H1 (cell line): ENCODE results near the gene TBC1D19. TPM values are rescaled to one million over a fixed set of nuclear protein-coding genes. Genes with fewer than 3 reads are reported as not detected.

Experiments
- BCL11A ChIP-seq, 2 experiments: IDR thresholded peaks; one replicate each; pipeline ENCODE4 v1.6.1; 2011; ENCODE audit warnings: low read depth in 2 of 2, low read length in 2 of 2, mild to moderate bottlenecking in 2 of 2
- CEBPB ChIP-seq: IDR thresholded peaks from 2 replicates; pipeline ENCODE4 v1.6.1; 2012; ENCODE audit warnings: low read depth, low read length
- CREB1 ChIP-seq: IDR thresholded peaks from 2 replicates; pipeline ENCODE4 v1.6.1; 2012; ENCODE audit warnings: inconsistent platforms
- EGR1 ChIP-seq: IDR thresholded peaks from 2 replicates; pipeline ENCODE4 v1.6.1; 2011; ENCODE audit warnings: low read depth, low read length, borderline replicate concordance
- NRF1 ChIP-seq: IDR thresholded peaks from 2 replicates; pipeline ENCODE4 v1.6.1; 2011; ENCODE audit warnings: mild to moderate bottlenecking, low read depth, low read length, improper control_type of control experiment
- RAD21 ChIP-seq, 2 experiments: IDR thresholded peaks in 1 of 2; conservative IDR thresholded peaks in 1 of 2; 2 replicates each; pipeline ENCODE4 v1.6.1; 2011; ENCODE audit warnings: low read depth in 2 of 2, low read length in 2 of 2, improper control_type of control experiment in 1 of 2, inconsistent platforms in 1 of 2, mild to moderate bottlenecking in 1 of 2, moderate library complexity in 1 of 2
- RFX5 ChIP-seq: IDR thresholded peaks from 2 replicates; pipeline ENCODE4 v1.6.1; 2011; ENCODE audit warnings: low read depth, low read length, improper control_type of control experiment, borderline replicate concordance
- SAP30 ChIP-seq: fragments of 300-600 bp; sonication (generic); IDR thresholded peaks from 2 replicates; pipeline ENCODE4 v1.7.1; 2012; ENCODE audit warnings: low read length, moderate library complexity, mild to moderate bottlenecking, inconsistent platforms; ENCODE audit not compliant: insufficient read depth, insufficient replicate concordance
- YY1 ChIP-seq: IDR thresholded peaks from 2 replicates; pipeline ENCODE4 v1.6.1; 2011; ENCODE audit warnings: low read depth, mild to moderate bottlenecking, low read length
- polyA plus RNA-seq, 7 experiments: library from polyadenylated mRNA; depleted of rRNA in 3 of 7; stranded (reverse) in 5 of 7; unstranded in 2 of 7; fragments of >200 nt in 5 of 7; fragments of 200-250 nt in 2 of 7; gene quantifications; 1 replicate in 5 of 7; 2 replicates in 1 of 7; 4 replicates in 1 of 7; pipeline versions ENCODE4 v1.2.1 to v1.2.3, GENCODE V29; 2011 to 2013; ENCODE audit warnings: missing spikeins in 2 of 7, mixed read lengths in 2 of 7
- total RNA-seq: library from RNA; stranded (reverse); fragmentation: NEBNext Ultra II Directional; extraction: Animal tissue kit (Norgen Biotek cat#: 25700); gene quantifications from 2 replicates; pipeline ENCODE4 v1.2.1, GENCODE V29; 2021
- TF ChIP-seq, protein P1 (sequence below): IDR thresholded peaks from 2 replicates; pipeline ENCODE4 v1.6.1; 2012; ENCODE audit warnings: inconsistent platforms
- TF ChIP-seq, protein P2 (sequence below): IDR thresholded peaks from 2 replicates; pipeline ENCODE4 v1.6.1; 2011; ENCODE audit warnings: low read length, improper control_type of control experiment

Gene TBC1D19
- total and polyA plus RNA-seq, 2 of the 8 experiments (the other 6 are each of a cell fraction or from before 2014, with no cell fraction given) = 1.9 to 3.5 TPM

GRCh38 chr4:26583865-26584652 is at the start of gene TBC1D19 (continued):
- TF ChIP-seq, protein P1, sequence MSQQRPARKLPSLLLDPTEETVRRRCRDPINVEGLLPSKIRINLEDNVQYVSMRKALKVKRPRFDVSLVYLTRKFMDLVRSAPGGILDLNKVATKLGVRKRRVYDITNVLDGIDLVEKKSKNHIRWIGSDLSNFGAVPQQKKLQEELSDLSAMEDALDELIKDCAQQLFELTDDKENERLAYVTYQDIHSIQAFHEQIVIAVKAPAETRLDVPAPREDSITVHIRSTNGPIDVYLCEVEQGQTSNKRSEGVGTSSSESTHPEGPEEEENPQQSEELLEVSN = peak; percentile 62; the same call in 1 of the 2 replicates
- TF ChIP-seq BCL11A (IDR thresholded peaks at IDR 0.05; ENCODE audit: low read depth in 2 of 2, low read length in 2 of 2) (no peak), RFX5 (no peak), CREB1 (peak; percentile 77), NRF1 (no peak), EGR1 (no peak), CEBPB (no peak), SAP30 (no peak), RAD21 (IDR thresholded peaks at IDR 0.05 in 1 of 2, conservative IDR thresholded peaks at IDR 0.05 in 1 of 2; ENCODE audit: low read depth in 2 of 2, low read length in 2 of 2) (peak; percentile 28 to 43), YY1 (peak; percentile 83)
- TF ChIP-seq, protein P2, sequence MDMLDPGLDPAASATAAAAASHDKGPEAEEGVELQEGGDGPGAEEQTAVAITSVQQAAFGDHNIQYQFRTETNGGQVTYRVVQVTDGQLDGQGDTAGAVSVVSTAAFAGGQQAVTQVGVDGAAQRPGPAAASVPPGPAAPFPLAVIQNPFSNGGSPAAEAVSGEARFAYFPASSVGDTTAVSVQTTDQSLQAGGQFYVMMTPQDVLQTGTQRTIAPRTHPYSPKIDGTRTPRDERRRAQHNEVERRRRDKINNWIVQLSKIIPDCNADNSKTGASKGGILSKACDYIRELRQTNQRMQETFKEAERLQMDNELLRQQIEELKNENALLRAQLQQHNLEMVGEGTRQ = no peak
